Right lobe of liver (tissue), 6 donors: ENCODE measurements around the gene DPF1. TPM values are rescaled to one million over a fixed set of nuclear protein-coding genes. Genes with fewer than 3 reads are reported as not detected.

Experiments used
- ATAC-seq, 4 donors: fragments of 200-7000 bp; cut with Tn5 transposase; one replicate each; pipeline ENCODE4 v1.9.1; 2020; ENCODE audit warnings: mild to moderate bottlenecking in 4 of 4, moderate library complexity in 4 of 4
- DNase-seq, 3 donors: peaks; one replicate each; pipeline ENCODE4 v3.0.0-alpha.2; 2020
- H3K27ac ChIP-seq, 3 donors: fragments of 200-600 bp; one replicate each; pipeline ENCODE4 v1.8.0; 2022
- H3K27me3 ChIP-seq, 2 donors: fragments of 200-600 bp; one replicate each; pipeline ENCODE4 v1.8.0; 2022
- H3K36me3 ChIP-seq, 4 donors: fragments of 200-600 bp; sonication (generic) in 1 of 4; one replicate each; pipeline versions ENCODE4 v1.5.1 to v1.8.0; 2017 to 2022; ENCODE audit warnings: control low read depth in 1 of 4
- H3K4me1 ChIP-seq, 4 donors: fragments of 200-600 bp; sonication (generic) in 1 of 4; one replicate each; pipeline versions ENCODE4 v1.5.1 to v1.8.0; 2017 to 2022; ENCODE audit warnings: control low read depth in 1 of 4
- H3K4me3 ChIP-seq, 3 donors: fragments of 200-600 bp; one replicate each; pipeline ENCODE4 v1.8.0; 2022
- H3K9me3 ChIP-seq, 4 donors: fragments of 200-600 bp; sonication (generic) in 1 of 4; one replicate each; pipeline versions ENCODE4 v1.5.1 to v1.8.0; 2017 to 2022; ENCODE audit warnings: control low read depth in 1 of 4
- POLR2A ChIP-seq: fragments of 450-650 bp; IDR thresholded peaks from one replicate; pipeline ENCODE4 v1.6.1; 2017; ENCODE audit warnings: antibody characterized with exemption, mild to moderate bottlenecking
- WGBS: methylation state at CpG from one replicate; pipeline ENCODE4 v1.1.6; 2018; ENCODE audit warnings: low coverage, low lambda C conversion rate; ENCODE audit not compliant: insufficient coverage; ENCODE audit errors: missing lambda C conversion rate; 5-methylcytosine and 5-hydroxymethylcytosine counted together
- intact Hi-C, 2 donors: fragments of 100-400 bp; cut with DNase I; formaldehyde crosslinking; loops; one replicate each; pipeline versions ENCODE4 v1.11.2 to v1.14.1; 2022
- total RNA-seq, 6 experiments: library from RNA; depleted of rRNA in 2 of 6; stranded (reverse); fragments of >200 nt in 2 of 6; fragmentation: NEBNext Ultra II Directional in 3 of 6; extraction: Animal tissue kit (Norgen Biotek cat#: 25700) in 3 of 6; gene quantifications; one replicate each; pipeline versions ENCODE4 v1.1.0 to v1.2.4, GENCODE V29; 2016 to 2023
- TF ChIP-seq, protein P1 (sequence below), 4 donors: fragments of 200-600 bp in 3 of 4; fragments of 450-650 bp in 1 of 4; IDR thresholded peaks; one replicate each; pipeline versions ENCODE4 v1.5.1 to v1.8.0; 2016 to 2022; ENCODE audit warnings: antibody characterized with exemption in 4 of 4, mild to moderate bottlenecking in 2 of 4
- donor health status: DM: no; HTN: yes; CAD: no.
- donor health status: DM: no; HTN: no; CAD: no.
- donor health status: DM: no; HTN: no; CAD: no.
- donor health status: DM: no; HTN: yes; CAD: no.
- donor health status: DM: no; HTN: yes; CAD: no.

Gene DPF1
- total RNA-seq, 6 experiments from 2014 or later = not detected

- H3K9me3 ChIP-seq = no peaks in the 10 kb centered on the region
- no peak for ATAC-seq
- WGBS = 67% methylated on average over 6 of the region's 9 CpGs
- DNase-seq = no peak
- intact Hi-C loops = no loop called here
- H3K4me1 ChIP-seq = peaks cover 0 to 10% (median 0%) of the 10 kb centered on the region in 4 donors
- no peaks in the 10 kb centered on the region for H3K27me3 ChIP-seq
- no peaks in the 10 kb centered on the region for H3K36me3 ChIP-seq
- TF ChIP-seq, protein P1, sequence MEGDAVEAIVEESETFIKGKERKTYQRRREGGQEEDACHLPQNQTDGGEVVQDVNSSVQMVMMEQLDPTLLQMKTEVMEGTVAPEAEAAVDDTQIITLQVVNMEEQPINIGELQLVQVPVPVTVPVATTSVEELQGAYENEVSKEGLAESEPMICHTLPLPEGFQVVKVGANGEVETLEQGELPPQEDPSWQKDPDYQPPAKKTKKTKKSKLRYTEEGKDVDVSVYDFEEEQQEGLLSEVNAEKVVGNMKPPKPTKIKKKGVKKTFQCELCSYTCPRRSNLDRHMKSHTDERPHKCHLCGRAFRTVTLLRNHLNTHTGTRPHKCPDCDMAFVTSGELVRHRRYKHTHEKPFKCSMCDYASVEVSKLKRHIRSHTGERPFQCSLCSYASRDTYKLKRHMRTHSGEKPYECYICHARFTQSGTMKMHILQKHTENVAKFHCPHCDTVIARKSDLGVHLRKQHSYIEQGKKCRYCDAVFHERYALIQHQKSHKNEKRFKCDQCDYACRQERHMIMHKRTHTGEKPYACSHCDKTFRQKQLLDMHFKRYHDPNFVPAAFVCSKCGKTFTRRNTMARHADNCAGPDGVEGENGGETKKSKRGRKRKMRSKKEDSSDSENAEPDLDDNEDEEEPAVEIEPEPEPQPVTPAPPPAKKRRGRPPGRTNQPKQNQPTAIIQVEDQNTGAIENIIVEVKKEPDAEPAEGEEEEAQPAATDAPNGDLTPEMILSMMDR (IDR thresholded peaks at IDR 0.05) = no peak
- TF ChIP-seq POLR2A = no peak
- no peak overlapping the region for H3K27ac ChIP-seq
- no peak overlapping the region for H3K4me3 ChIP-seq
These were observed 23.8 kb upstream of the DPF1 start for GRCh38 chr19:38247734-38248268.

GRCh38 chr19:38247126-38247525 lies 23.1 kb upstream of the DPF1 start:
- DNase-seq = no peak
- Histone ChIP-seq H3K4me3 (no peak overlapping the region), H3K4me1 (peaks cover 0 to 10% (median 0%) of the 10 kb centered on the region in 4 donors), H3K9me3 (no peaks in the 10 kb centered on the region), H3K27ac (no peak overlapping the region), H3K36me3 (no peaks in the 10 kb centered on the region), H3K27me3 (no peaks in the 10 kb centered on the region)
- WGBS = 88% methylated on average over 3 of the region's 5 CpGs
- no peak for TF ChIP-seq POLR2A
- TF ChIP-seq, protein P1 (IDR thresholded peaks at IDR 0.05) = no peak
- intact Hi-C loops = no loop called here
- no peak for ATAC-seq

DNA sequence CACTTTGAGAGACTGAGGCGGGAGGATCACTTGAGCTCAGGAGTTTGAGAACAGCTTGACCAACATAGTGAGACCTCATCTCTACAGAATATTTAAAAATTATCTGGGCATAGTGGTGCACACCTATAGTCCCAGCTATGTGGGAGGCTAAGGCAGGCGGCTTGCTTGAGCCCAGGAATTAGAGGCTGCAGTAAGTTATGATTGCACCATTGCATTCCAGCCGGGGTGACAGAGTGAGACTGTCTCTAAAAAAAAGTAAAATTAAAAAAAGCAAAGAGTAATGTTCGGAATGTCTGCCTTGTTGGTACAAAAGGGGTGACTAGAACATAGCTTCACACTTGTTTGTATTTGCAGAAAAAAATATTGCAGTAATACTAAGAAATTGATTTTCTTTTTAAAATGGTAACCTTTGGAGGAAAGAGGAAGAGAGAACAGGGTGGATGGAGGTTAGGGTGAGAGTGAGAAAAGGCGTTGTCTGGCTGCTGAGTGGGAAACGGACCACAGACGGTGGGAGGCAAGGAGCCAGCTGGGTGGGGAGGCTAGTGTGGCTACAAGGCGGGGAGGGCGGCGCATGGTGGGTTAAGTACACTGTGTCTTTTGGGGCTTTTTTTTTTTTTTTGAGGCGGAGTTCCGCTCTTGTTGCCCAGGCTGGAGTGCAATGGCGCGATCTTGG lies 21.9 kb upstream of the DPF1 start:
- DNase-seq (no peak), ATAC-seq (no peak)
- Histone ChIP-seq H3K4me1 (peaks cover 0 to 10% (median 0%) of the 10 kb centered on the region in 4 donors), H3K4me3 (no peak overlapping the region), H3K27me3 (no peaks in the 10 kb centered on the region), H3K9me3 (no peaks in the 10 kb centered on the region), H3K36me3 (no peaks in the 10 kb centered on the region), H3K27ac (no peak overlapping the region)
- WGBS = 62% methylated on average over 12 of the region's 14 CpGs
- intact Hi-C loops = loop anchor here in 1 of 2 donors (2.0 kb wide), 1 partner anchor 89 kb away; the partner anchor contains the start of gene CATSPERG
- TF ChIP-seq, protein P1 (IDR thresholded peaks at IDR 0.05) = no peak
- TF ChIP-seq POLR2A = no peak

GRCh38 chr19:38243279-38243673 lies 19.3 kb upstream of the DPF1 start:
- TF ChIP-seq, protein P1 (IDR thresholded peaks at IDR 0.05) = no peak
- TF ChIP-seq POLR2A = no peak
- Histone ChIP-seq H3K27ac (no peak overlapping the region), H3K27me3 (no peaks in the 10 kb centered on the region), H3K9me3 (no peaks in the 10 kb centered on the region), H3K36me3 (no peaks in the 10 kb centered on the region), H3K4me1 (no peaks in the 10 kb centered on the region), H3K4me3 (no peak overlapping the region)
- intact Hi-C loops = no loop called here
- no peak for DNase-seq
- ATAC-seq = no peak
- WGBS = 41% methylated on average over 13 of the region's 15 CpGs
